ENCODE data around the gene DDX60.

DDX60 gene

DNA sequence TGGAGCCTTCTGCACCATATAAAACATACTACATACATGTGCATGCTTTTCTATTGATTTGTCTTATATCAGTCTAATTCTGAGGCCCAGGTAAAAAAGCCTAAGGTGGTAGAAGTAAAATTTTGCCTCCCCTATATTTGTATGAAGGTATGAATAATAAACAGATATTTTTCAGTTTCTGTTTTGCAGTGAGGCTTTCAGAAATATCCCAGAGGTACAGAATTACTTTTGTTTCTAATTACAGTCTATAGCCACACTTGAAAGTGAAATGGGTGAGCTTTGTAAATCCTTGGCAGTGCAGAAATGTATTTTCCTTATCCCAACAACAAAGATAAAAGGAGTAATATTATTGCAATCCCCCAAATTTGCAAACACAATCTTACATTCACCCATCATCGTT is 59.5 kb downstream of the DDX60 start:
- DNase-seq (ENCODE audit: extremely low spot score) = no peak
- ChIA-PET POLR2A (no interaction called here), CTCF (no interaction called here)
- no peak for TF ChIP-seq TARDBP (IDR thresholded peaks at IDR 0.05)
- no peak for TF ChIP-seq ARNT (IDR thresholded peaks at IDR 0.05)
- TF ChIP-seq NFRKB (IDR thresholded peaks at IDR 0.05) = no peak

DNA sequence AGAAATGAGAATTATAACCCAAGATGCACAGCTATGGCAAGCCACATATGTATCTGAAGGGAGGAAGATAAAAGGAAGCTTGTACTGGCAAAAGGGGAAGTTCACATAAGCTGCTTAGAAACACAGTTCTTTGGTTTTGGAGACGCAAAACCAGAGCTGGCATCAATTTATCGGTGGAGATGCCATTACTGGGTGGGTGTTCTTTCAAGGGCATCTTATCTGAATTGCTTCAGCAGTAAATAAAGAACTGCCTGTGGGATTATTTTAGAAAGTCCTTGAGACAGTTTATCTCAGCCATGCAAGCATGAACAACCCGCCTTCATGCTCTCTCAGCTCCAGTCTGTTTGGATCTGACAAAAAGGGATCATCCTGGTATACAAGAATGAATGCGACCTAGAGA is 60.8 kb downstream of the DDX60 start:
- CTCF ChIA-PET = no interaction called here
- POLR2A ChIA-PET = no interaction called here
- no peak for DNase-seq (ENCODE audit: extremely low spot score)
- TF ChIP-seq LEF1 (IDR thresholded peaks at IDR 0.05; ENCODE audit: borderline replicate concordance) (no peak), CTBP1 (IDR thresholded peaks at IDR 0.05; ENCODE audit: borderline replicate concordance) (no peak)

DNA sequence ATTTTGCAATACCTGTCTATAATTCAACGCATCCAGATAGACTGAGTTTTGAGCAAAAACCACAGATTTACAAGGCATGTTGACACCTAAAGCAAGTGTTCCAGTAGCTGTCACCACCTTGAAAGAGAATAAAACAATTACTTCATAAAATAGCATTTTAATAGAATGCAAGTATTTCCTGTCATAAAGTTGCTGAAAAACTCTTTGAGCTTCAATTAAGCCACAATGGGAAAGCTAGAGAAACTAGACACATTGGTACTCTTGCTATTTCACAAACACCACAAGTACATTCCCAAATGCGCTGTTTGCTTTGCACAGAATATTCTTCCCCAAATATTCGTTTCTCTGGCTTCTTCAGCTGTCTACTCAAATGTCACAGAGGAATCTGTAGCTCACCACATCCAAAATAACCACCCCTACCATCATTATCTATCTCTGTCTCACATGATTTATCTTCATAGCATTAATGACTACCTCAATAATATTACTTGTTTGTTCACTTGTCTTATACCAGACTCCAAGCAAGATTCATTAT is 70.3 kb downstream of the DDX60 start:
- TF ChIP-seq L3MBTL2 (conservative IDR thresholded peaks at IDR 0.05) = no peak
- DNase-seq (ENCODE audit: extremely low spot score) = no peak
- ChIA-PET CTCF (no interaction called here), POLR2A (interaction anchor here (0.6 kb wide), 1 partner anchor 71 kb away, joined by 3 read pairs; the partner anchor contains the start of gene DDX60)

DNA sequence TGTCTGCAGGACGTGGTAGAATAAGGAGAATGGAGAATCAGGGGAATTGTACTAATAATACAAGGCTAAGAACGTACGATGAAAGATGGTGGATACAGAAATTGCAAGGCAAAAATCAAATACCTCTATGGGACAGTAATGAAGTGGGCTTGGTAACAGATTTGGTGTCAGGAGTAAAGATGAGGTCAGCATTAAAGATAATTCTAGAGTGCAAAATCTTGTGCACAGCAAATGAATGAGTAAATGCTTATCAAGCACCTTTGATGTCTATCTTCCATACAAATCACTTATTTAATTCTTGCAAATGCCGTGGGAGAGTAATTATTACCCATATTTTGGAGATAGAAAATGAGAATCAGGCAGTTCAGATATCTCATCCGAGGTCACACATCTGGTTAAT is 70.9 kb downstream of the DDX60 start:
- ChIA-PET POLR2A (interaction anchor here (0.6 kb wide), 1 partner anchor 71 kb away, joined by 3 read pairs; the partner anchor contains the start of gene DDX60), CTCF (no interaction called here)
- no peak for DNase-seq (ENCODE audit: extremely low spot score)
- TF ChIP-seq ELF4 (IDR thresholded peaks at IDR 0.05) = no peak
- TF ChIP-seq L3MBTL2 (conservative IDR thresholded peaks at IDR 0.05) = no peak
- no peak for TF ChIP-seq CTBP1 (IDR thresholded peaks at IDR 0.05; ENCODE audit: borderline replicate concordance)
- no peak for TF ChIP-seq FOXA1 (IDR thresholded peaks at IDR 0.05)
- no peak for TF ChIP-seq FOXM1 (IDR thresholded peaks at IDR 0.05; ENCODE audit: borderline replicate concordance)
- TF ChIP-seq SP1 (IDR thresholded peaks at IDR 0.05) = no peak
- TF ChIP-seq ARNT (IDR thresholded peaks at IDR 0.05) = no peak
- TF ChIP-seq BHLHE40 (IDR thresholded peaks at IDR 0.05; ENCODE audit: borderline replicate concordance) = no peak
- TF ChIP-seq LEF1 (IDR thresholded peaks at IDR 0.05; ENCODE audit: borderline replicate concordance) = no peak
- TF ChIP-seq TARDBP (IDR thresholded peaks at IDR 0.05) = no peak
- no peak for TF ChIP-seq NFRKB (IDR thresholded peaks at IDR 0.05)
- no peak for TF ChIP-seq SUZ12 (IDR thresholded peaks at IDR 0.05)
- TF ChIP-seq ZNF384 (IDR thresholded peaks at IDR 0.05) = no peak
- TF ChIP-seq, protein P1, sequence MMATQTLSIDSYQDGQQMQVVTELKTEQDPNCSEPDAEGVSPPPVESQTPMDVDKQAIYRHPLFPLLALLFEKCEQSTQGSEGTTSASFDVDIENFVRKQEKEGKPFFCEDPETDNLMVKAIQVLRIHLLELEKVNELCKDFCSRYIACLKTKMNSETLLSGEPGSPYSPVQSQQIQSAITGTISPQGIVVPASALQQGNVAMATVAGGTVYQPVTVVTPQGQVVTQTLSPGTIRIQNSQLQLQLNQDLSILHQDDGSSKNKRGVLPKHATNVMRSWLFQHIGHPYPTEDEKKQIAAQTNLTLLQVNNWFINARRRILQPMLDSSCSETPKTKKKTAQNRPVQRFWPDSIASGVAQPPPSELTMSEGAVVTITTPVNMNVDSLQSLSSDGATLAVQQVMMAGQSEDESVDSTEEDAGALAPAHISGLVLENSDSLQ (IDR thresholded peaks at IDR 0.05) = no peak
- no peak for TF ChIP-seq HDGF (IDR thresholded peaks at IDR 0.05; ENCODE audit: borderline replicate concordance)
- TF ChIP-seq FOXK2 (IDR thresholded peaks at IDR 0.05) = no peak

DNA sequence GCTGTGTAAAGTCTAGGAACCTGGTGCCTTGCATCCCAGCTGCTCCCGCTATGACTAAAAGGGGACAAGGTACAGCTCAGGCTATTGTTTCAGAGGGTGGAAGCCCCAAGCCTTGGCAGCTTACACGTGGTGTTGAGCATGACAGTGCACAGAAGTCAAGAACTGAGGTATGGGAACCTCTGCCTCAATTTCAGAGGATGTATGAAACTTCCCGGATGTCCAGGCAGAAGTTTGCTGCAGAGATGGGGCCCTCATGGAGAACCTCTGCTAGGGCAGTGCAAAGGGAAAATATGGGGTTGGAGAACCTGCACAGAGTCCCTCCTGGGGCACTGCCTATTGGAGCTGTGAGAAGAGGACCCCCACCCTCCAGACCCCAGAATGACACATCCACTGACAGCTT is 76.6 kb downstream of the DDX60 start:
- no peak for DNase-seq (ENCODE audit: extremely low spot score)
- TF ChIP-seq CTBP1 (IDR thresholded peaks at IDR 0.05; ENCODE audit: borderline replicate concordance) = no peak
- TF ChIP-seq TARDBP (IDR thresholded peaks at IDR 0.05) = no peak
- no peak for TF ChIP-seq FOXK2 (IDR thresholded peaks at IDR 0.05)
- no peak for TF ChIP-seq HDGF (IDR thresholded peaks at IDR 0.05; ENCODE audit: borderline replicate concordance)
- CTCF ChIA-PET = interaction anchor here (0.6 kb wide), 1 partner anchor 198 kb away, joined by 3 read pairs; no protein-coding TSS in a partner anchor
- POLR2A ChIA-PET = no interaction called here

DNA sequence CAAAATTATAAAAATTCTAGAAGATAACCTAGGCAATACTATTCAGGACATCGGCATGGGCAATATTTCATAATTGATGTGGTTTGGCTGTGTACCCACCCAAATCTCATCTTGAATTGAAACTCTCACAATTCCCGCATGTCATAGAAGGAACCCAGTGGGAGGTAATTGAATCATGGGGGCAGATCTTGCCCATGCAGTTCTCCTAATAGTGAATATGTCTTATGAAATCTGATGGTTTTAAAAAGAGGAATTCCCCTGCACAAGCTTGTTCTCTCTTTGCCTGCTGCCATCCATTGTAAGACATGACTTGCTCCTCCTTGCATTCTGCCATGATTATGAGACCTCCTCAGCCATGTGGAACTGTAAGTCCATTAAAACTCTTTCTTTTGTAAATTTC is 77.7 kb downstream of the DDX60 start:
- POLR2A ChIA-PET = no interaction called here
- CTCF ChIA-PET = no interaction called here
- TF ChIP-seq, protein P1 (IDR thresholded peaks at IDR 0.05) = no peak
- TF ChIP-seq NFRKB (IDR thresholded peaks at IDR 0.05) (no peak), TARDBP (IDR thresholded peaks at IDR 0.05) (no peak), LEF1 (IDR thresholded peaks at IDR 0.05; ENCODE audit: borderline replicate concordance) (no peak), CTBP1 (IDR thresholded peaks at IDR 0.05; ENCODE audit: borderline replicate concordance) (no peak), BHLHE40 (IDR thresholded peaks at IDR 0.05; ENCODE audit: borderline replicate concordance) (no peak), FOXM1 (IDR thresholded peaks at IDR 0.05; ENCODE audit: borderline replicate concordance) (no peak), ARNT (IDR thresholded peaks at IDR 0.05) (no peak), L3MBTL2 (conservative IDR thresholded peaks at IDR 0.05) (no peak), SP1 (IDR thresholded peaks at IDR 0.05) (no peak), HDGF (IDR thresholded peaks at IDR 0.05; ENCODE audit: borderline replicate concordance) (no peak)
- no peak for DNase-seq (ENCODE audit: extremely low spot score)

DNA sequence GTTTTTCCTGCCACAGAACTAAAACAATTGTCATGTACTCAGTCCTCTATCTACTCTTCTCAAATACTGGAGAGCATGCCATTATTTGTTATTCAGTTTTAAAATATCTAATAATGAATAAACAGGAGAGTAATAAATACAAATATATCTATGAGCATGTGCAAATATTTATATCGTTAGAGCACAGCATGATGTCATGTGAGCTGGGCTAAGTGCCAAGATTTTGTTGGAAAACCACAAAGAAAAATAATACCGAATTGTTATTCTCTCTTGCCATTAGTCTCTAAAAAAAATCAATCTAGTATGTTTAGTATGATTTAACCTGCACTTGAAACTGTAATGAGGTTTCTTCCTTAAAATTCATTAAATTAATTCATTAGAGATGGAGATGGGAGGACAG is 97.3 kb downstream of the DDX60 start:
- ChIA-PET POLR2A (no interaction called here), CTCF (no interaction called here)
- no peak for DNase-seq (ENCODE audit: extremely low spot score)
- no peak for TF ChIP-seq SP1 (IDR thresholded peaks at IDR 0.05)
- TF ChIP-seq, protein P1 (IDR thresholded peaks at IDR 0.05) = no peak
- TF ChIP-seq CTBP1 (IDR thresholded peaks at IDR 0.05; ENCODE audit: borderline replicate concordance) = no peak
- no peak for TF ChIP-seq NFRKB (IDR thresholded peaks at IDR 0.05)
- TF ChIP-seq ZNF384 (IDR thresholded peaks at IDR 0.05) = no peak
- no peak for TF ChIP-seq ELF4 (IDR thresholded peaks at IDR 0.05)
- TF ChIP-seq ARNT (IDR thresholded peaks at IDR 0.05) = no peak
- no peak for TF ChIP-seq BHLHE40 (IDR thresholded peaks at IDR 0.05; ENCODE audit: borderline replicate concordance)
- TF ChIP-seq SUZ12 (IDR thresholded peaks at IDR 0.05) = no peak
- no peak for TF ChIP-seq TARDBP (IDR thresholded peaks at IDR 0.05)
